ENCODE measurements around the gene TBC1D23.

GRCh38 chr3:100269001-100269400 lies 8.2 kb downstream of the TBC1D23 start:
- TF ChIP-seq CTCF (conservative IDR thresholded peaks at IDR 0.05; ENCODE audit: low read depth in 2 of 2) (no peak), EZH2 (IDR thresholded peaks at IDR 0.05; ENCODE audit: low read depth, unreplicated experiment) (no peak), STAT1 (IDR thresholded peaks at IDR 0.05; ENCODE audit: unreplicated experiment) (no peak), REST (IDR thresholded peaks at IDR 0.05; ENCODE audit: unreplicated experiment) (no peak), NANOG (IDR thresholded peaks at IDR 0.05; ENCODE audit: borderline replicate concordance) (no peak)

Data from GM23338 (cell line).